HG02884 (cell line): ENCODE measurements around the gene TFCP2L1.
"Not testable (repeated sequence)": the region's sequence is repeated elsewhere in the genome, so short reads cannot be mapped to it uniquely, and the experiment has no call there.

Source experiments
- ATAC-seq: cut with Tn5 transposase; IDR thresholded peaks from one replicate; pipeline ENCODE4 v1.9.1; 2021; ENCODE audit warnings: mild to moderate bottlenecking, moderate library complexity; ENCODE audit not compliant: unreplicated experiment

Gene TFCP2L1, protein sequence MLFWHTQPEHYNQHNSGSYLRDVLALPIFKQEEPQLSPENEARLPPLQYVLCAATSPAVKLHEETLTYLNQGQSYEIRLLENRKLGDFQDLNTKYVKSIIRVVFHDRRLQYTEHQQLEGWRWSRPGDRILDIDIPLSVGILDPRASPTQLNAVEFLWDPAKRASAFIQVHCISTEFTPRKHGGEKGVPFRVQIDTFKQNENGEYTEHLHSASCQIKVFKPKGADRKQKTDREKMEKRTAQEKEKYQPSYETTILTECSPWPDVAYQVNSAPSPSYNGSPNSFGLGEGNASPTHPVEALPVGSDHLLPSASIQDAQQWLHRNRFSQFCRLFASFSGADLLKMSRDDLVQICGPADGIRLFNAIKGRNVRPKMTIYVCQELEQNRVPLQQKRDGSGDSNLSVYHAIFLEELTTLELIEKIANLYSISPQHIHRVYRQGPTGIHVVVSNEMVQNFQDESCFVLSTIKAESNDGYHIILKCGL

GRCh38 chr2:121284463-121285449 is at the start of gene TFCP2L1:
TSS of gene TFCP2L1 (minus strand) at chr2:121285202. CDS start at chr2:121285109, 93 bp downstream.
- ATAC-seq, result peak; percentile 53

DNA sequence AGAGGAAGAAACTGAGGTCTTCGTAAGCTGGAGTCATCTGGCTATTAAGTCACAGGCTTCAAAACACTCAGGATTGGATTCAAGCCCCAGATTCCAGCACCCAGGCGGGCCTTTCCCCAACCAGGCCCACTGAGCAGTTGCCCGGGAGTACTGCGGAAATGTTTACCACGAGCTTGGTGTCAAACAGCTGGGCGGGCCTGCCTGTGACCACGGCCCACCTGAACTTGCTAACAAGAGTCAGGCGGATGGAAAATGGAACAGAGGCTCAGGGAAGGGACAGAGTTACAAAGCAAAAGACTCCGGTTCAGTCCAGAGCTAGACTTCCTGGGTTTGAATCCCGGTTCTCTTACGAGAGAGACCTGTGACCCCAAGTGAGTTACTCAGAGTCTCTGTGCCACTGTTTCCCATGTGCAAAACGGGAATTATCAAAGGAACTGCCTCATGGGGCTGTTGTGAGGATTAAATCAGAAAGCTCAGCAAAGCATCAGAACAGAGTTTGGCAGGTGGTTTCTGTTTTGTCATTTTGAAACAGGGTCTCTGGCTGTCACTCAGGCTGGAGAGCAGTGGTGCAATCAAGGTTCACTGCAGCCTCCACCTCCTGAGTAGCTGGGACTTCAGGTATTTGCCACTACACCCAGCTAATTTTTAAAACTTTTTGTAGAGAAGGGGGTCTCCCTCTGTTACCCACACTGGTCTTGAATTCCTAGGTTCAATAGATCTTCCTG is 49.0 kb upstream of the TFCP2L1 start:
- ATAC-seq, result peak; percentile 84

DNA sequence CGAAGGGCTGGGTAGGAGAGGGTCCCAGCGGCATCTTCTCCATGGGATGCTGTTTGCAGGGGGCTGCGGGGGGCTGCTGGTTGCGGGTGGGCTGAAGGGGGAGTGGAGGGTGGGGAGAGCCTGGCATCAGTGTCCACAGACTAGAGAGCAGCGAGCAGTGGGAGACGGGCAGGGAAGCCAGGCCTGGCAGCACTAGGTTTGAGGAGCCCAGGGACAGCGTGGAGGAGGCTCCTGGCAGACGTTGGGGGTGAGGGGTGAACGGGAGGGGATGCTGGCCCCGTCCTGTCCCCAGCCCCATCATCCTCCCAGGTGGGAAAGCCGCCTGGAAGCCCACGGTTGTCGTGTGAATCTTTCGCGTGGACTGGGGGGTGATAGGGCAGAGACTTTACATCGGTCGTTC is 48.2 kb upstream of the TFCP2L1 start:
- no peak for ATAC-seq

DNA sequence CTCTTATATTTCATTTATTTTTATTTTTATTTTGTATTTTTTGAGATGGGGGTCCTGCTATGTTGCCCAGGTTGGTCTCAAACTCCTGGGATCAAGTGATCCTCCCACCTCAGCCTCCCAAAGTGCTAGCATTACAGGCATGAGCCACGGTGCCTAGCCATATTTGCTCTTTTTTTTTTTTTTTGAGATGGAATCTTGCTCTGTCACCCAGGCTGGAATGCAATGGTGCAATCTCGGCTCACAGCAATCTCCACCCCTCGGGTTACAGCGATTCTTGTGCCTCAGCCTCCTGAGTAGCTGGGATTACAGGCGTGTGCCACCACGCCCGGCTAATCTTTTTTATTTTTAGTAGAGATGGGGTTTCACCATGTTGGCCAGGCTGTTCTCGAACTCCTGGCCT is 46.3 kb upstream of the TFCP2L1 start:
- ATAC-seq, result not testable (repeated sequence)

- ATAC-seq, result no peak
These were observed 45.9 kb upstream of the TFCP2L1 start for GRCh38 chr2:121330921-121331320.

- no peak for ATAC-seq
These were observed 44.8 kb upstream of the TFCP2L1 start for GRCh38 chr2:121329786-121330185.

GRCh38 chr2:121326628-121327027 is 41.6 kb upstream of the TFCP2L1 start:
- ATAC-seq, result no peak

GRCh38 chr2:121324601-121325000 is 39.6 kb upstream of the TFCP2L1 start:
- no peak for ATAC-seq

- no peak for ATAC-seq
These were observed 36.5 kb upstream of the TFCP2L1 start for GRCh38 chr2:121321476-121321875.

- ATAC-seq, result no peak
These were observed 34.9 kb upstream of the TFCP2L1 start for GRCh38 chr2:121319941-121320340.

GRCh38 chr2:121316986-121317385 is 32.0 kb upstream of the TFCP2L1 start:
- ATAC-seq, result no peak

GRCh38 chr2:121313701-121314100 is 28.7 kb upstream of the TFCP2L1 start:
- ATAC-seq, result not testable (repeated sequence)

DNA sequence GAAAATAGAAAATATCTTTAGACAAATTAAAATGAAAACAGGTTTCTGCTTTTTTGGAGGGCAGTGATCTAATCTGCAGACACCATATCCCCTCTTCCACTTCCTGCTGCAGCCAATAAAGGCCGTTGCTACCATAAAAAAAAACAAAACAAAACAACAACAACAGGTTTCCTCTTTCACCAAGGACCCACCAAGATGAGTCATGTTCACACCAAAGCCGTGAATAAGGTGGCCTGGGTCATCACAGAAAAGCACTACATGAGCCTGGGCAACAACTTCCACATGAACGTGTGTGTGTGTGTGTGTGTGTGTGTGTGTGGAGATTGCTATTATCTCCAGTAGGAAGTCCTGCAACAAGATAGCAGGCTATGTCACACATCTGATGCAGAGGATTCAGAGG is 24.8 kb upstream of the TFCP2L1 start:
- ATAC-seq, result peak; percentile 74

GRCh38 chr2:121309323-121309722 is 24.3 kb upstream of the TFCP2L1 start:
- ATAC-seq, result no peak

DNA sequence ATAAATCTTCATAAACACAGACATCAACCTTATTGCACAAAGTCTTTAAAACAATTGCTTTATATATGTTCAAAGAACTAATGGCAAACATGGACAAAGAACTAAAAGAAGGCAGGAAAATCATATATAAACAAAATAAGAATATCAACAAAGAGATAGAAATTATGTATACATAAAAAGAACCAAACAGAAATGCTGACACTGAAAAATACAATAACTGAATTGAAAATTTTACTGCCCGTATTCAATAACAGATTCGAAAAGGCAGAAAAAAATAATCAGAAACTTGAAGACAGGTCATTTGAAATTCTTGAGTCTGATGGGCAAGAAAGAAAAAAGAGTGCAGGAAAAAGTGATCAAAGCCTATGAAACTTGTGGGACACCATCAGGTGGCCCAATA is 22.0 kb upstream of the TFCP2L1 start:
- no peak for ATAC-seq

DNA sequence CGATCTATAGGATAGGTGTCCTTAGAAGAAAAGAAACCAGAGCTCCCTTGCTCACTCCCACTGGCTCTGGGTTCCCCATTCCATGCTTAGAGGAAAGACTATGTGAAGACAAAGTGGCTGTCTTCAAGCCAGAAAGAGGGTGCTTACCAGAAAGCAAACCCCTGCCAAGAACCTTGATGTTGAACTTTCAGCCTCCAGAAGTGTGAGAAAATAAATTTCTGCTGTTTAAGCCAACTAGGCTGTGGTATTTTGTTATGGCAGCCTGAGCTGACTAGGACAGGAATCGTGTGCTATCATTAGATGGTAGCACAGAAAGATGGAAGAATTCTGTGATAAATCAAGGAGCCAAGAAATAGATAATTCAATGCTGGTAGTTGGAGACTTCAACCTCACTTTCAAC is 19.9 kb upstream of the TFCP2L1 start:
- no peak for ATAC-seq

DNA sequence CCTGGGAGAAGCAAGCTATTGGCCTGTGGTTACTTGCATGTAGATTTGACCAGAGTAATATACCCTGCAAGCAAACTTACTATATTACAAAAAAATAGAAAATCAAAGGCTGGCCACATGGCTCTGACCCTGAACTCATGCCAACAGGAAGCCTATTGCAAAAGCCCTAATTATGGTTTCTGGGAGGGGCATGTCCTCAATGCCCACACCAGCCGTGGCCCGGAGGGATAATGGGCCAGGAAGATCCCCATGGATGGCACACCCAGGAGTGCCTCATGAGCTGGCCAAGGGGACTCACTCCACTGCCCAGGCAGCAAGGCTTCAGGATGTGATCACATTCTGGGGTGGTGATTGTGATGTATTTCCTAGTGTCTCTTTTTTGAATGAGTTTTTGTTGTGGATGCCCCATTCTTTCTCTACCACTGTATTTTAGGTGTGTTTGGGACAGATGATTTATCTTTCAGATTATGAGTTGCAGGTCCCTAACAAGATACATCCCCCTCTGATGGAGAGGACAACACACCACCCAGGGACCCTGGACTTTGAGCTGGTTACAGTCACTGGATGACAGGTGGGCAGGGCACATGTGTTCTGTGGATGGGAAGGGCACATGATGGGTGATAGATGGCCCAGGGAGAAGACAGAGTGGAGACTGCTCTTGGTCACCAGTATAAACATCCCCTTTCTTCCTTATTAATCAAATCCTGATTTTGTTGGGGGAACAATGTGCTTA is 18.7 kb upstream of the TFCP2L1 start:
- no peak for ATAC-seq

GRCh38 chr2:121301190-121301589 is 16.2 kb upstream of the TFCP2L1 start:
- ATAC-seq, result not testable (repeated sequence)

- no peak for ATAC-seq
These were observed 13.5 kb upstream of the TFCP2L1 start for GRCh38 chr2:121298476-121298875.

DNA sequence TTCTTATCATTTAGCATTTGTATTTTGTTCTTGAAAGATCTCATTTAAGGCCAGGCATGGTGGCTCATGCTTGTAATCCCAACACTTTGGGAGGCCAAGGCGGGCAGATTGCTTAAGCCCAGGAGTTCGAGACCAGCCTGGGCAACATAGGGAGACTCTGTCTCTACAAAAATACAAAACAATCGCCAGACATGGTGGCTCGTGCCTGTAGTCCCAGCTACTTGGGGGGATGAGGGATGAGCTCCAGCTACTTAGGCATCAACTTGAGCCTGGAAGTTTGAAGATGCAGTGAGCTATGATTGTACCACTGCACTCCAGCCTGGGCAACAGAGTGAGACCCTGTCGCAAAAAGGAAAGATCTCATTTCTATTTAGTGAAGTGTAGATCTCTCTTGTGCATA is 12.9 kb upstream of the TFCP2L1 start:
- ATAC-seq, result not testable (repeated sequence)
